ENCODE results near the gene NRSN1. TPM values are rescaled to one million over a fixed set of nuclear protein-coding genes. Genes with fewer than 3 reads are reported as not detected.

NRSN1 gene
- total RNA-seq, 2 donors from 2014 or later: not detected

GRCh38 chr6:24193364-24193763 is 67.3 kb downstream of the NRSN1 start:
- H3K4me3 Mint-ChIP-seq: no peak overlapping the region
- Histone ChIP-seq H3K9me3 (ENCODE audit: control insufficient read depth, low read length) (no peaks in the 10 kb centered on the region), H3K27ac (ENCODE audit: low read depth, low read length) (no peak overlapping the region), H3K27me3 (ENCODE audit: control insufficient read depth, insufficient read depth, low read length, poor library complexity, severe bottlenecking) (no peaks in the 10 kb centered on the region), H3K4me1 (ENCODE audit: control insufficient read depth, insufficient read depth, low read length) (no peaks in the 10 kb centered on the region), H3K9ac (ENCODE audit: extremely low read depth, low read length, poor library complexity, severe bottlenecking) (no peak overlapping the region), H3K4me3 (ENCODE audit: low read length) (no peak overlapping the region), H3K36me3 (ENCODE audit: control insufficient read depth, insufficient read depth, low read length) (no peaks in the 10 kb centered on the region)
- H3K36me3 Mint-ChIP-seq (ENCODE audit: low read depth): no peaks in the 10 kb centered on the region
- DNase-seq: no peak
- no peaks in the 10 kb centered on the region for H3K27me3 Mint-ChIP-seq (ENCODE audit: insufficient read depth)
- peaks cover 2% of the 10 kb centered on the region for H3K4me1 Mint-ChIP-seq
- H3K9me3 Mint-ChIP-seq: peaks cover 4% of the 10 kb centered on the region
- H3K27ac Mint-ChIP-seq: no peak overlapping the region
- TF ChIP-seq CTCF (conservative IDR thresholded peaks at IDR 0.05): no peak

- TF ChIP-seq CTCF (conservative IDR thresholded peaks at IDR 0.05): no peak
- Mint-ChIP-seq H3K4me1 (peaks cover 2% of the 10 kb centered on the region), H3K27ac (no peak overlapping the region), H3K9me3 (peaks cover 7% of the 10 kb centered on the region), H3K4me3 (no peak overlapping the region), H3K36me3 (ENCODE audit: low read depth) (no peaks in the 10 kb centered on the region), H3K27me3 (ENCODE audit: insufficient read depth) (peaks cover 4% of the 10 kb centered on the region)
- no peaks in the 10 kb centered on the region for H3K36me3 ChIP-seq (ENCODE audit: control insufficient read depth, insufficient read depth, low read length)
- H3K4me1 ChIP-seq (ENCODE audit: control insufficient read depth, insufficient read depth, low read length): no peaks in the 10 kb centered on the region
- no peak for DNase-seq
- H3K27ac ChIP-seq (ENCODE audit: low read depth, low read length): no peak overlapping the region
- H3K4me3 ChIP-seq (ENCODE audit: low read length): no peak overlapping the region
- H3K9ac ChIP-seq (ENCODE audit: extremely low read depth, low read length, poor library complexity, severe bottlenecking): no peak overlapping the region
- 83 to 86% methylated on average over 1 to 2 of the region's 2 CpGs for WGBS, 2 experiments (ENCODE audit: insufficient coverage in 1 of 2, insufficient read length in 1 of 2)
- H3K9me3 ChIP-seq (ENCODE audit: control insufficient read depth, low read length): no peaks in the 10 kb centered on the region
- no peaks in the 10 kb centered on the region for H3K27me3 ChIP-seq (ENCODE audit: control insufficient read depth, insufficient read depth, low read length, poor library complexity, severe bottlenecking)
Observed at GRCh38 chr6:24194978-24195700, 69.1 kb downstream of the NRSN1 start.

GRCh38 chr6:24195836-24196597 is 70.0 kb downstream of the NRSN1 start:
- H3K9ac ChIP-seq (ENCODE audit: extremely low read depth, low read length, poor library complexity, severe bottlenecking): no peak overlapping the region
- H3K9me3 ChIP-seq (ENCODE audit: control insufficient read depth, low read length): no peaks in the 10 kb centered on the region
- Mint-ChIP-seq H3K4me3 (no peak overlapping the region), H3K27me3 (ENCODE audit: insufficient read depth) (peaks cover 4% of the 10 kb centered on the region), H3K36me3 (ENCODE audit: low read depth) (no peaks in the 10 kb centered on the region), H3K27ac (no peak overlapping the region), H3K9me3 (peaks cover 16% of the 10 kb centered on the region), H3K4me1 (peaks cover 2% of the 10 kb centered on the region)
- H3K36me3 ChIP-seq (ENCODE audit: control insufficient read depth, insufficient read depth, low read length): no peaks in the 10 kb centered on the region
- DNase-seq: no peak
- H3K4me3 ChIP-seq (ENCODE audit: low read length): no peak overlapping the region
- no peaks in the 10 kb centered on the region for H3K4me1 ChIP-seq (ENCODE audit: control insufficient read depth, insufficient read depth, low read length)
- TF ChIP-seq CTCF (conservative IDR thresholded peaks at IDR 0.05): no peak
- no peaks in the 10 kb centered on the region for H3K27me3 ChIP-seq (ENCODE audit: control insufficient read depth, insufficient read depth, low read length, poor library complexity, severe bottlenecking)
- no peak overlapping the region for H3K27ac ChIP-seq (ENCODE audit: low read depth, low read length)
- WGBS, 2 experiments (ENCODE audit: insufficient coverage in 1 of 2, insufficient read length in 1 of 2): 91 to 93% methylated on average over 3 of the region's 3 CpGs

Other genes starting within 250 kb of the NRSN1 start
- 1 to 10 TPM in 1 of 2 donors, under 1 TPM in 1; 0.49 to 1.4 TPM for gene DCDC2, start 231.8 kb downstream of the NRSN1 start, total RNA-seq

All from endodermal cell (in vitro differentiated cells).